GM12878 (cell line): Measurements from ENCODE around the gene GCA. TPM values are rescaled to one million over a fixed set of nuclear protein-coding genes. Genes with fewer than 3 reads are reported as not detected.

ENCODE experiments used
- ATAC-seq: fragments of 200-7000 bp; cut with Tn5 transposase; 3 replicates; pipeline ENCODE4 v1.9.1; 2020; ENCODE audit warnings: mild to moderate bottlenecking, moderate library complexity
- BruUV-seq: library from RNA; stranded (reverse); fragments of 400-500 nt; replicated peaks from 2 replicates; lab custom pipeline; 2021; lab: Mats Ljungman, UMichigan
- CTCF ChIA-PET: fragments of 300-600 bp; sonication (Branson Sonifier 250); formaldehyde crosslinking; extraction: SDS; loops from one replicate; lab custom pipeline; 2021; ENCODE audit warnings: inconsistent platforms; lab: Yijun Ruan, JAX
- POLR2A ChIA-PET: fragments of 350-600 bp; formaldehyde crosslinking; extraction: SDS; loops from one replicate; lab custom pipeline; 2021; ENCODE audit warnings: inconsistent platforms; lab: Charles Lee
- RAD21 ChIA-PET: fragments of 300-600 bp; sonication (Branson Sonifier 250); formaldehyde crosslinking; loops from one replicate; lab custom pipeline; 2023; ENCODE audit warnings: antibody characterized with exemption; ENCODE audit not compliant: unreplicated experiment; lab: Charles Lee
- SMC1A ChIA-PET: fragments of 300-600 bp; sonication (Branson Sonifier 250); formaldehyde crosslinking; loops from one replicate; lab custom pipeline; 2023; ENCODE audit not compliant: unreplicated experiment, uncharacterized antibody; lab: Charles Lee
- DNase-seq: peaks from one replicate; pipeline ENCODE4 v3.0.0-alpha.2; 2011; ENCODE audit warnings: low read depth, low spot score
- FAIRE-seq: peaks from 3 replicates; lab custom pipeline; 2011; peaks lifted over from hg19 to GRCh38; lab: Jason Lieb, UNC
- H2AFZ ChIP-seq: 2 replicates; pipeline ENCODE4 v1.6.0; 2011; ENCODE audit warnings: low read depth, low read length, control low read depth; ENCODE audit not compliant: control insufficient read depth
- H3K27ac ChIP-seq: 2 replicates; pipeline ENCODE4 v1.5.1; 2011; ENCODE audit warnings: control low read depth; ENCODE audit not compliant: control insufficient read depth, insufficient read depth
- H3K27me3 ChIP-seq, 2 experiments: replicated peaks in 1 of 2; 2 replicates each; pipeline versions ENCODE4 v1.6.0 to v1.6.1; 2011; ENCODE audit warnings: low read length in 1 of 2; ENCODE audit not compliant: control insufficient read depth in 2 of 2, insufficient read depth in 2 of 2
- H3K36me3 ChIP-seq, 2 experiments: 2 replicates each; pipeline ENCODE4 v1.5.1; 2011; ENCODE audit warnings: low read length in 1 of 2; ENCODE audit not compliant: control insufficient read depth in 2 of 2, insufficient read depth in 2 of 2
- H3K4me1 ChIP-seq: 2 replicates; pipeline ENCODE4 v1.6.1; 2011; ENCODE audit warnings: mild to moderate bottlenecking, low read length, moderate library complexity, mixed read lengths; ENCODE audit not compliant: control insufficient read depth, insufficient read depth
- H3K4me2 ChIP-seq: 2 replicates; pipeline ENCODE4 v1.6.0; 2011; ENCODE audit warnings: control low read depth; ENCODE audit not compliant: control insufficient read depth, insufficient read depth
- H3K4me3 ChIP-seq: fragments of 200-600 bp; sonication (generic); 2 replicates; pipeline ENCODE4 v1.5.1; 2016
- H3K79me2 ChIP-seq: 2 replicates; pipeline ENCODE4 v1.6.0; 2011; ENCODE audit warnings: low read length; ENCODE audit not compliant: control insufficient read depth, insufficient read depth
- H3K9ac ChIP-seq: 2 replicates; pipeline ENCODE4 v1.8.0; 2011; ENCODE audit warnings: low read length, control low read depth, mixed read lengths; ENCODE audit not compliant: control insufficient read depth, insufficient read depth
- H3K9me3 ChIP-seq: replicated peaks from 3 replicates; pipeline ENCODE4 v1.5.1; 2011; ENCODE audit warnings: mild to moderate bottlenecking, low read length; ENCODE audit not compliant: control insufficient read depth, insufficient read depth
- H4K20me1 ChIP-seq: 2 replicates; pipeline ENCODE4 v1.6.0; 2011; ENCODE audit not compliant: control insufficient read depth, insufficient read depth
- CEBPZ ChIP-seq: fragments of 150-350 bp; IDR thresholded peaks from 2 replicates; pipeline ENCODE4 v1.6.1; 2016; ENCODE audit warnings: low read depth, low read length
- E2F4 ChIP-seq: IDR thresholded peaks from 2 replicates; pipeline ENCODE4 v1.6.1; 2012; ENCODE audit warnings: low read depth, low read length, improper control_type of control experiment
- E2F8 ChIP-seq: fragments of 450-650 bp; IDR thresholded peaks from 2 replicates; pipeline ENCODE4 v1.6.1; 2018; ENCODE audit warnings: mild to moderate bottlenecking, low read depth, moderate library complexity; ENCODE audit not compliant: partially characterized antibody
- HDAC2 ChIP-seq: fragments of 200-600 bp; sonication (generic); IDR thresholded peaks from 2 replicates; pipeline ENCODE4 v1.6.1; 2017
- IRF4 ChIP-seq: IDR thresholded peaks from 2 replicates; pipeline ENCODE4 v1.6.1; 2011; ENCODE audit warnings: low read depth, low read length
- IRF5 ChIP-seq: fragments of 450-650 bp; IDR thresholded peaks from 2 replicates; pipeline ENCODE4 v1.6.1; 2017; ENCODE audit warnings: borderline replicate concordance
- JUND ChIP-seq: IDR thresholded peaks from 2 replicates; pipeline ENCODE4 v1.6.1; 2012; ENCODE audit warnings: low read depth, mild to moderate bottlenecking, low read length, improper control_type of control experiment, moderate library complexity
- KDM1A ChIP-seq: fragments of 200-600 bp; sonication (generic); IDR thresholded peaks from 2 replicates; pipeline ENCODE4 v1.6.1; 2016; ENCODE audit warnings: borderline replicate concordance
- MEF2A ChIP-seq: IDR thresholded peaks from 2 replicates; pipeline ENCODE4 v1.6.1; 2011; ENCODE audit warnings: low read depth, mild to moderate bottlenecking, low read length, moderate library complexity; ENCODE audit not compliant: insufficient read depth
- NFYB ChIP-seq: IDR thresholded peaks from 2 replicates; pipeline ENCODE4 v1.6.1; 2011; ENCODE audit warnings: low read depth, mild to moderate bottlenecking, low read length, improper control_type of control experiment, moderate library complexity; ENCODE audit not compliant: insufficient read depth
- SREBF2 ChIP-seq: IDR thresholded peaks from 2 replicates; pipeline ENCODE4 v1.6.1; 2012; ENCODE audit warnings: mild to moderate bottlenecking, low read length
- TARDBP ChIP-seq: IDR thresholded peaks from 2 replicates; pipeline ENCODE4 v1.6.1; 2016; ENCODE audit warnings: borderline replicate concordance
- YBX1 ChIP-seq: fragments of 450-650 bp; IDR thresholded peaks from 2 replicates; pipeline ENCODE4 v1.6.1; 2016; ENCODE audit warnings: antibody characterized with exemption
- ZSCAN29 ChIP-seq: fragments of 450-650 bp; IDR thresholded peaks from 2 replicates; pipeline ENCODE4 v1.6.1; 2017; ENCODE audit warnings: mild to moderate bottlenecking, moderate library complexity
- in situ Hi-C: fragments of 300-500 bp; cut with MboI; formaldehyde crosslinking; loops from 9 replicates; pipeline ENCODE4 v1.14.3; 2018; ENCODE audit warnings: mixed read lengths
- intact Hi-C: fragments of 100-400 bp; cut with micrococcal nuclease; formaldehyde crosslinking; loops from one replicate; pipeline ENCODE4 v1.14.2; 2022; ENCODE audit not compliant: unreplicated experiment
- polyA plus RNA-seq, 11 experiments: library from polyadenylated mRNA; depleted of rRNA in 4 of 11; unstranded in 6 of 11; stranded (reverse) in 5 of 11; fragments of >200 nt; fragmentation: Nextera tagmentation in 4 of 11; fragmentation: Illumina TruSeq in 1 of 11; extraction: Ambion mirVana in 4 of 11; extraction: Trizol in 1 of 11; gene quantifications; 1 replicate in 1 of 11; 2 replicates in 10 of 11; pipeline versions ENCODE4 v1.2.1 to v1.2.3, GENCODE V29; 2011 to 2016; ENCODE audit warnings: inconsistent platforms in 2 of 11, missing spikeins in 2 of 11, low read depth in 1 of 11
- total RNA-seq, 4 experiments: library from RNA; depleted of rRNA in 3 of 4; stranded (reverse); fragments of >200 nt in 3 of 4; fragmentation: Illumina TruSeq in 1 of 4; extraction: Trizol in 1 of 4; gene quantifications; 2 replicates each; pipeline versions ENCODE4 v1.2.1 to v1.2.3, GENCODE V29; 2013 to 2021
- TF ChIP-seq, protein P1 (sequence below): IDR thresholded peaks from 2 replicates; pipeline ENCODE4 v1.6.1; 2011; ENCODE audit warnings: borderline replicate concordance, low read depth, mild to moderate bottlenecking, moderate library complexity, low read length; ENCODE audit not compliant: insufficient read depth, poor library complexity, severe bottlenecking

The GCA gene
- total and polyA plus RNA-seq, 10 of the 15 experiments (the other 5 are each of a cell fraction or from before 2014, with no cell fraction given), result 20.6 to 81.9 (median 32.0) TPM

DNA sequence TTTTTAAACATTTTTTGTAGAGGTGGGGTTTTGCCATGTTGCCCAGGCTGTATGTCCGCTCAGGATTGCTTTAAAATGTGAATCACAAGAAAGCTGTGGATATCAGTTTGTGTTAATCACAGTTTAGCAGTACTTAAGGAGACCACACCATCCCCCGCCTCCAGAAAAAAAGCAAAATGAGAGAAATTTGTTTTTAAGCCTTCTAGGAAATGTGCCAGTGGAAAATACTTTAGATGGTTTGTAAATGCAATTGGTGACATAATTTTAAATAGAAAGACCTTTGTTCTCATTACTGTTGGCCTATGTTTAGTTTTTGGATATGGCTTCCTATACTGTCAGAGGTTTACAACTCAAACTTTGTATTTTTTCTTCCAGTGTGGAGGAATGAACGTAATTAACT, 27.0 kb downstream of the GCA start (continued):
- no peak for TF ChIP-seq MEF2A
- no peak for TF ChIP-seq YBX1
- TF ChIP-seq, protein P1, sequence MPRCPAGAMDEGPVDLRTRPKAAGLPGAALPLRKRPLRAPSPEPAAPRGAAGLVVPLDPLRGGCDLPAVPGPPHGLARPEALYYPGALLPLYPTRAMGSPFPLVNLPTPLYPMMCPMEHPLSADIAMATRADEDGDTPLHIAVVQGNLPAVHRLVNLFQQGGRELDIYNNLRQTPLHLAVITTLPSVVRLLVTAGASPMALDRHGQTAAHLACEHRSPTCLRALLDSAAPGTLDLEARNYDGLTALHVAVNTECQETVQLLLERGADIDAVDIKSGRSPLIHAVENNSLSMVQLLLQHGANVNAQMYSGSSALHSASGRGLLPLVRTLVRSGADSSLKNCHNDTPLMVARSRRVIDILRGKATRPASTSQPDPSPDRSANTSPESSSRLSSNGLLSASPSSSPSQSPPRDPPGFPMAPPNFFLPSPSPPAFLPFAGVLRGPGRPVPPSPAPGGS, result no peak
- TF ChIP-seq TARDBP, result no peak
- TF ChIP-seq CEBPZ, result no peak

DNA sequence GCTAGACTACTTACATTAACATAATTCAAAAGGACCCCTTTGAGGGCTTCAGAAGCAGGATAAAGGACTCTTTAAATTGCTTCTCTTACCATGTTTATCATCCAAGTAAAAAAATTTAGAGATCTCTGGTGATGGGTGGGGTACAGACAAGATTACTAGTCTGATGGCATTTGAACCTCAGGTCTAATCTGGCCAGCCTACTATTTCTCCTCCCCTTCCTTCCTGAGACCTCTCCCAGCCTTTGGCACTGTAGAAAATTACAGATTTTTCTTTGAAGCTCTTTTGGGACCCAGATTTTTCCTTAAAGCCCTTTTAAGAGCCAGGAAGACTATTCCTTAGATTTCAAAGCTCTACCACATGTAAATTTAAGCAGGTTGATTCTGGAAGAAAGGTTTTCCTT, 28.9 kb downstream of the GCA start:
- POLR2A ChIA-PET, result no interaction called here
- H3K4me1 ChIP-seq, result no peaks in the 10 kb centered on the region
- in situ Hi-C loops, result no loop called here
- TF ChIP-seq IRF5 (no peak), JUND (no peak), E2F8 (no peak), NFYB (no peak), ZSCAN29 (no peak), KDM1A (no peak), E2F4 (no peak), IRF4 (no peak), HDAC2 (no peak), SREBF2 (no peak)

More for the DNA sequence above, 28.9 kb downstream of the GCA start:
- Histone ChIP-seq H4K20me1 (no peaks in the 10 kb centered on the region), H3K4me2 (no peak overlapping the region), H3K36me3 (no peaks in the 10 kb centered on the region), H2AFZ (no peak overlapping the region), H3K9ac (no peak overlapping the region), H3K27me3 (no peaks in the 10 kb centered on the region), H3K4me3 (no peak overlapping the region), H3K27ac (no peak overlapping the region), H3K79me2 (no peaks in the 10 kb centered on the region), H3K9me3 (no peaks in the 10 kb centered on the region)
- ATAC-seq (no peak), DNase-seq (no peak), FAIRE-seq (no peak)
- no TSS peak for BruUV-seq
- SMC1A ChIA-PET, result no interaction called here
- intact Hi-C loops, result no loop called here
- RAD21 ChIA-PET, result interaction anchor here (0.8 kb wide), 1 partner anchor 9 kb away, joined by 3 read pairs; no protein-coding TSS in a partner anchor
- CTCF ChIA-PET, result no interaction called here
